Activated CD8-positive, alpha-beta memory T cell treated with anti-CD3 and anti-CD28 coated beads, Interleukin-2, amount 50 U/mL, for 24 hours (primary cell): ENCODE measurements around the gene SPINK8.
"Not testable (repeated sequence)": the region's sequence is repeated elsewhere in the genome, so short reads cannot be mapped to it uniquely, and the experiment has no call there.

Experiments
- DNase-seq: peaks from one replicate; pipeline ENCODE4 v3.0.0-alpha.2; 2020; ENCODE audit errors: extremely low read depth

SPINK8 gene

GRCh38 chr3:48333346-48334245 is at the start of gene SPINK8:
TSS of gene SPINK8 (minus strand) at chr3:48333661. CDS start at chr3:48328341, 5,320 bp downstream.
- not testable (repeated sequence) for DNase-seq

GRCh38 chr3:48372862-48373435 is 39.5 kb upstream of the SPINK8 start:
- DNase-seq = no peak

GRCh38 chr3:48372377-48372770 is 38.9 kb upstream of the SPINK8 start:
- no peak for DNase-seq

- DNase-seq = no peak
Measured at GRCh38 chr3:48371651-48372376, 38.4 kb upstream of the SPINK8 start, which contains the start of gene FBXW12. TSS of gene FBXW12 (plus strand) at chr3:48372219. CDS start at chr3:48372768, 549 bp downstream.

- DNase-seq = no peak
Measured at GRCh38 chr3:48370333-48370713, 36.9 kb upstream of the SPINK8 start.

GRCh38 chr3:48369693-48370332 is 36.4 kb upstream of the SPINK8 start:
- no peak for DNase-seq

- no peak for DNase-seq
Measured at GRCh38 chr3:48367201-48367600, 33.7 kb upstream of the SPINK8 start.

- no peak for DNase-seq
Measured at GRCh38 chr3:48364840-48365239, 31.4 kb upstream of the SPINK8 start.

- DNase-seq = no peak
Measured at GRCh38 chr3:48361928-48362327, 28.5 kb upstream of the SPINK8 start.

- DNase-seq = no peak
Measured at GRCh38 chr3:48356419-48356818, 23.0 kb upstream of the SPINK8 start.

GRCh38 chr3:48353987-48354386 is 20.5 kb upstream of the SPINK8 start:
- no peak for DNase-seq

- DNase-seq = no peak
Measured at GRCh38 chr3:48352546-48352945, 19.1 kb upstream of the SPINK8 start.

- DNase-seq = no peak
Measured at GRCh38 chr3:48347500-48347899, 14.0 kb upstream of the SPINK8 start.

- DNase-seq = no peak
Measured at GRCh38 chr3:48345946-48346572, 12.6 kb upstream of the SPINK8 start.

- no peak for DNase-seq
Measured at GRCh38 chr3:48344867-48345507, 11.5 kb upstream of the SPINK8 start.

- no peak for DNase-seq
Measured at GRCh38 chr3:48343432-48343831, 10.0 kb upstream of the SPINK8 start.

GRCh38 chr3:48338635-48339034 is 5.2 kb upstream of the SPINK8 start:
- DNase-seq = no peak

- not testable (repeated sequence) for DNase-seq
Measured at GRCh38 chr3:48337536-48337935, 4.1 kb upstream of the SPINK8 start.

- DNase-seq = not testable (repeated sequence)
Measured at GRCh38 chr3:48335286-48335685, 1.8 kb upstream of the SPINK8 start.

GRCh38 chr3:48334605-48335004 is 1.1 kb upstream of the SPINK8 start:
- no peak for DNase-seq
